Measurements from ENCODE around the gene DNAJB2. TPM values are rescaled to one million over a fixed set of nuclear protein-coding genes. Genes with fewer than 3 reads are reported as not detected.

DNAJB2 gene
- total and polyA plus RNA-seq, 7 donors: 27.4 to 73.9 (median 42.1) TPM

- peaks cover 10 to 34% (median 24%) of the 10 kb centered on the region in 4 donors for H3K36me3 ChIP-seq
- 11 to 14% methylated on average over 9 of the region's 9 CpGs for WGBS, 2 donors
- H3K27ac ChIP-seq: peak overlapping the region; percentile 94 to 99 (median 95)
- no peak for DNase-seq
- intact Hi-C loops (cut with DNase I): loop anchor here (1.0 to 5.0 kb wide), 5 partner anchors 16 to 109 kb away; partner anchors contain the start of genes ABCB6, CNPPD1, DNPEP and TUBA4A
- H3K9me3 ChIP-seq: no peaks in the 10 kb centered on the region
- H3K4me1 ChIP-seq: peaks cover 0 to 54% (median 46%) of the 10 kb centered on the region in 4 donors
- TF ChIP-seq CTCF (IDR thresholded peaks at IDR 0.05) (no peak), EP300 (IDR thresholded peaks at IDR 0.05) (no peak), POLR2AphosphoS5 (IDR thresholded peaks at IDR 0.05) (no peak), POLR2A (IDR thresholded peaks at IDR 0.05) (no peak)
- H3K4me3 ChIP-seq: peak overlapping the region; percentile 11 to 86 (median 75)
- no peaks in the 10 kb centered on the region for H3K27me3 ChIP-seq
These were observed 463 bp upstream of the DNAJB2 start for GRCh38 chr2:219278655-219279150.

GRCh38 chr2:219279916-219280516 is 850 bp downstream of the DNAJB2 start:
- H3K27ac ChIP-seq: peak overlapping the region; percentile 94 to 99 (median 95)
- intact Hi-C loops (cut with DNase I): loop anchor here (1.0 to 5.0 kb wide), 5 partner anchors 14 to 107 kb away; partner anchors contain the start of genes ABCB6, CNPPD1, DNPEP and TUBA4A
- TF ChIP-seq EP300 (IDR thresholded peaks at IDR 0.05) (no peak), POLR2AphosphoS5 (IDR thresholded peaks at IDR 0.05) (peak in 2 of 4 donors; percentile 36 to 63), CTCF (IDR thresholded peaks at IDR 0.05) (no peak)
- WGBS, 2 donors: 52 to 54% methylated on average over 12 of the region's 12 CpGs
- no peaks in the 10 kb centered on the region for H3K9me3 ChIP-seq
- H3K36me3 ChIP-seq: peaks cover 16 to 47% (median 37%) of the 10 kb centered on the region in 4 donors
- H3K4me3 ChIP-seq: peak overlapping the region; percentile 72 to 86 (median 75)
- H3K4me1 ChIP-seq: peaks cover 0 to 41% (median 35%) of the 10 kb centered on the region in 4 donors
- H3K27me3 ChIP-seq: no peaks in the 10 kb centered on the region
- DNase-seq: peak; percentile 66

GRCh38 chr2:219280651-219281050 is 1.5 kb downstream of the DNAJB2 start:
- Histone ChIP-seq H3K27ac (peak overlapping the region; percentile 94 to 99 (median 95)), H3K4me1 (peaks cover 0 to 40% (median 35%) of the 10 kb centered on the region in 4 donors), H3K9me3 (no peaks in the 10 kb centered on the region), H3K36me3 (peaks cover 22 to 54% (median 43%) of the 10 kb centered on the region in 4 donors), H3K4me3 (peak overlapping the region in 2 of 4 donors; percentile 78 to 86), H3K27me3 (no peaks in the 10 kb centered on the region)
- intact Hi-C loops (cut with DNase I): no loop called here
- peak; percentile 50 for DNase-seq
- TF ChIP-seq POLR2A (IDR thresholded peaks at IDR 0.05): no peak
- no peak for TF ChIP-seq CTCF (IDR thresholded peaks at IDR 0.05)
- 86 to 93% methylated on average over 4 of the region's 4 CpGs for WGBS, 2 donors

DNA sequence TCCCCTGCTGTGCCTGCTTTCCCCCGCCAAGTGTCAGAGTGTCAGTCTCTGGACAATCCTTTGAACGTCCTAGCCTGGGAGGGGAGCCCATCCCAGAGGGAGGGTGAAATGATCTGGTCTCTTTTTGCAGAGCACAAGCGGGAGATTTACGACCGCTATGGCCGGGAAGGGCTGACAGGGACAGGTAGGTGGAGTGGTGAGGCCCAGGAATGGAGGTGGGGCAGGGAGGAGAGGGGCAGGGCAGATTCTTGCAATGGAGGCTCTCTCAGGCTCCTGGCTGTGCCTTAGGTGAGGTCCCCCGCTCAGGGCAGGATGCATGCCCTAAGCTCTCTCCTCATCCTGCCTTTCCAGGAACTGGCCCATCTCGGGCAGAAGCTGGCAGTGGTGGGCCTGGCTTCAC is 2.4 kb downstream of the DNAJB2 start:
- Histone ChIP-seq H3K27ac (peak overlapping the region in 3 of 4 donors; percentile 3 to 99 (median 94)), H3K36me3 (peaks cover 28 to 56% (median 45%) of the 10 kb centered on the region in 4 donors), H3K27me3 (no peaks in the 10 kb centered on the region), H3K4me1 (peaks cover 0 to 40% (median 35%) of the 10 kb centered on the region in 4 donors), H3K9me3 (no peaks in the 10 kb centered on the region), H3K4me3 (no peak overlapping the region)
- 68 to 82% methylated on average over 8 of the region's 8 CpGs for WGBS, 2 donors
- peak; percentile 59 for DNase-seq
- intact Hi-C loops (cut with DNase I): no loop called here
- TF ChIP-seq POLR2A (IDR thresholded peaks at IDR 0.05): no peak
- no peak for TF ChIP-seq POLR2AphosphoS5 (IDR thresholded peaks at IDR 0.05)
- no peak for TF ChIP-seq EP300 (IDR thresholded peaks at IDR 0.05)
- no peak for TF ChIP-seq CTCF (IDR thresholded peaks at IDR 0.05)

All from sigmoid colon (tissue), 7 donors.